Peyer's patch (tissue), 4 donors: ENCODE measurements around the gene LMO2. TPM values are rescaled to one million over a fixed set of nuclear protein-coding genes. Genes with fewer than 3 reads are reported as not detected.

Source experiments
- DNase-seq, 3 donors: peaks; one replicate each; pipeline ENCODE4 v3.0.0-alpha.2; 2017 to 2019
- H3K27ac ChIP-seq, 4 donors: fragments of 200-600 bp; sonication (generic); one replicate each; pipeline ENCODE4 v1.5.1; 2016 to 2019
- H3K27me3 ChIP-seq, 2 donors: fragments of 200-600 bp; sonication (generic); one replicate each; pipeline ENCODE4 v1.5.1; 2019
- H3K36me3 ChIP-seq, 3 donors: fragments of 200-600 bp; sonication (generic); one replicate each; pipeline ENCODE4 v1.5.1; 2016 to 2019
- H3K4me1 ChIP-seq, 4 donors: fragments of 200-600 bp; sonication (generic); one replicate each; pipeline ENCODE4 v1.5.1; 2016 to 2019
- H3K4me3 ChIP-seq, 4 donors: fragments of 200-600 bp; sonication (generic); 1 replicate in 3 of 4; 2 replicates in 1 of 4; pipeline ENCODE4 v1.5.1; 2016 to 2019; ENCODE audit warnings: mild to moderate bottlenecking in 1 of 4
- H3K9me3 ChIP-seq, 4 donors: fragments of 200-600 bp; sonication (generic); one replicate each; pipeline ENCODE4 v1.5.1; 2016 to 2019; ENCODE audit warnings: mild to moderate bottlenecking in 1 of 4
- POLR2A ChIP-seq, 2 donors: fragments of 450-650 bp; IDR thresholded peaks; one replicate each; pipeline ENCODE4 v1.5.1; 2017; ENCODE audit warnings: antibody characterized with exemption in 2 of 2, mild to moderate bottlenecking in 2 of 2, moderate library complexity in 2 of 2
- total RNA-seq, 4 donors: library from RNA; depleted of rRNA; stranded (reverse); fragments of >200 nt; gene quantifications; one replicate each; pipeline ENCODE4 v1.1.0, GENCODE V29; 2016
- TF ChIP-seq, protein P1 (sequence below), 6 experiments: fragments of 450-650 bp in 4 of 6; fragments of 200-600 bp in 2 of 6; sonication (generic) in 1 of 6; IDR thresholded peaks; one replicate each; pipeline ENCODE4 v1.5.1; 2017 to 2019; ENCODE audit warnings: antibody characterized with exemption in 6 of 6, mild to moderate bottlenecking in 3 of 6, moderate library complexity in 1 of 6

Gene LMO2
- total RNA-seq, 4 donors from 2014 or later = 5.1 to 9.1 (median 7.2) TPM

DNA sequence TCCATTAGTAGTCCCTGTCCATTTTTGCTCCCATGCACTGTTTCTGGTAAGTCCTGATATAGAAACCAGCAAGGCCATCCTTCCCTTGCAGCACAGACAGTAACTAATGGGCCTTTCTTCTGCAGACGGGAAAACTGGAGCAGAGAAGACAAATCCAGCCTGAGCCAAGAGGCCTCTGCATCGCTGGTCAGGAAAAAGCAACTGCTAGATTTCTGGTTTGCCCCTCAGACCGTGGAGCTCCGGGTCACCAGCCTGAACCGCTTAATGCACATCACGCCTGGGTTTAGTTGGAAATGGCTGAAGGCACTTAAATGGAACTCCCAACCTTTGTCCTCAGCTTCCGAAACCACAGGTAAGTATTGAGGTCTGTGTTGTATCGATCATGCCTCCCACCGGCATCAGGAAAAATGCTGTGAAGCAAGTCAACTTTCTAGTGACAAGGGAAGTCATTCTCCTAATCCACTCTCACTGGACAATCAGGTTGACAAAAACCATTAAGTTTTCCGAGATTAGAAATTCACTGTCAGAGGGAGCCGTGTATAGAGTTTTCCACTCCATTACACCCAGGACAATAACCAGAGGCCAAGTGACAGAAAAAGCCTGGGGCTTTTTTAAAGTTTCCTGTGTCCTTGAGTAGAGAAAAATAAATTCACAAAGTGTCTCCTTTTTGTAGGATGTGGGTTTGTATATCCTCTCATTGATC, 14.8 kb upstream of the LMO2 start:
- no peaks in the 10 kb centered on the region for H3K27me3 ChIP-seq
- H3K4me3 ChIP-seq = no peak overlapping the region
- no peak for DNase-seq
- no peaks in the 10 kb centered on the region for H3K9me3 ChIP-seq
- no peak for TF ChIP-seq POLR2A (IDR thresholded peaks at IDR 0.05)
- TF ChIP-seq, protein P1, sequence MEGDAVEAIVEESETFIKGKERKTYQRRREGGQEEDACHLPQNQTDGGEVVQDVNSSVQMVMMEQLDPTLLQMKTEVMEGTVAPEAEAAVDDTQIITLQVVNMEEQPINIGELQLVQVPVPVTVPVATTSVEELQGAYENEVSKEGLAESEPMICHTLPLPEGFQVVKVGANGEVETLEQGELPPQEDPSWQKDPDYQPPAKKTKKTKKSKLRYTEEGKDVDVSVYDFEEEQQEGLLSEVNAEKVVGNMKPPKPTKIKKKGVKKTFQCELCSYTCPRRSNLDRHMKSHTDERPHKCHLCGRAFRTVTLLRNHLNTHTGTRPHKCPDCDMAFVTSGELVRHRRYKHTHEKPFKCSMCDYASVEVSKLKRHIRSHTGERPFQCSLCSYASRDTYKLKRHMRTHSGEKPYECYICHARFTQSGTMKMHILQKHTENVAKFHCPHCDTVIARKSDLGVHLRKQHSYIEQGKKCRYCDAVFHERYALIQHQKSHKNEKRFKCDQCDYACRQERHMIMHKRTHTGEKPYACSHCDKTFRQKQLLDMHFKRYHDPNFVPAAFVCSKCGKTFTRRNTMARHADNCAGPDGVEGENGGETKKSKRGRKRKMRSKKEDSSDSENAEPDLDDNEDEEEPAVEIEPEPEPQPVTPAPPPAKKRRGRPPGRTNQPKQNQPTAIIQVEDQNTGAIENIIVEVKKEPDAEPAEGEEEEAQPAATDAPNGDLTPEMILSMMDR (IDR thresholded peaks at IDR 0.05) = no peak
- H3K36me3 ChIP-seq = no peaks in the 10 kb centered on the region
- no peak overlapping the region for H3K27ac ChIP-seq
- H3K4me1 ChIP-seq = no peaks in the 10 kb centered on the region

DNA sequence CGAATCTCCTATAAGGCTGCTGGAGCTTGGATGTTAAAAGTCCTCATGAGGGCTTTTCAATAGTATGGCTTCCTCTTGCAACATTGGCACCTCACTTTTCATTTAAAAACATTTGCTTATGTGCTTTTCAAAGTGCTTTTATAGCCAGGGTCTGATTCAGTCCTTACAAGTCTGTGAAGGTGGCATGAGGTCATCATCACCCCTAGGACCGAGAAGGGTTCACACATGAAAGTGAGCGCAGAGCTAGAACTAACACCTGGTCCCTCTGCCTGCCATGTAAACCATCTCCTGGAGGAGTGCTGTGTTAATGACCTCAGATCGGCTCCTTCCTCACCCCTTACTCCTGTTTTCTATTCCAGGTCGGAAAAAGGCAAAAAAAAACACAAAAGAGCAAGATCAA, 12.2 kb upstream of the LMO2 start:
- TF ChIP-seq POLR2A (IDR thresholded peaks at IDR 0.05) = no peak
- TF ChIP-seq, protein P1 (IDR thresholded peaks at IDR 0.05) = no peak
- Histone ChIP-seq H3K27ac (no peak overlapping the region), H3K27me3 (no peaks in the 10 kb centered on the region), H3K36me3 (no peaks in the 10 kb centered on the region), H3K4me1 (peaks cover 0 to under 1% (median 0%) of the 10 kb centered on the region in 4 donors), H3K4me3 (no peak overlapping the region), H3K9me3 (no peaks in the 10 kb centered on the region)
- DNase-seq = no peak

DNA sequence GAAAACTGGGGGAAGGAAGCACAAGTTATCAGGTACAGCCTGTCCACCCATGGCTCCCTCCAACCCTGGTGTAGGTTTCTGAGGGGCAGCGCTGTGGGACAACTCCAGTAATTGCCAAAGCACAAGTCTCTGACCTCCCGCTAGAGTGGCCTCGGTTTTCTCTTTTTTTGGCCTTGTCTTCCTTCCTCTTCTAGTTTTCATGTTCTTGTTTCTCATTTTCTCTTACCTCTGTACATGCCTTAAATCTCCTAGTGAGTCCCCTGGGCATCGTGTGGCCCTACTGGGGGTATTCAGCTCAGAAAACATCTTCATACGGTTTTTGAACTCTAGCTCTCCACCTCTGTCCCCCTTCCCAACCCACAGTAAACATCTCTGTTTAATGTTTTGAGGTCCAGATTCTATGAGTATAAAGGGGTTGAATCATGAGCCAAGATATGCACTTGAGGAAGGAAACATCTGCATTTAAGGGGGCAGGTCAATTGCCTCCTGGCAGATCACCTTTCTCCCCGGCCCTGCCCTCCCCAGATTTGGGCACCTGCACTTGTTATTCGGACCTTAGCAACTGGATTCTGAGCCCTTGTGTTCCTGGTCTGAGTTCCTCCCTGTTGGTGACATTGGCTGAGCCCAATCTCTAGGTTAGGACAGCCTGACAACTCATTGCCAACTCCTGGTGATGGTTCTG, 8.4 kb upstream of the LMO2 start:
- H3K36me3 ChIP-seq = no peaks in the 10 kb centered on the region

DNA sequence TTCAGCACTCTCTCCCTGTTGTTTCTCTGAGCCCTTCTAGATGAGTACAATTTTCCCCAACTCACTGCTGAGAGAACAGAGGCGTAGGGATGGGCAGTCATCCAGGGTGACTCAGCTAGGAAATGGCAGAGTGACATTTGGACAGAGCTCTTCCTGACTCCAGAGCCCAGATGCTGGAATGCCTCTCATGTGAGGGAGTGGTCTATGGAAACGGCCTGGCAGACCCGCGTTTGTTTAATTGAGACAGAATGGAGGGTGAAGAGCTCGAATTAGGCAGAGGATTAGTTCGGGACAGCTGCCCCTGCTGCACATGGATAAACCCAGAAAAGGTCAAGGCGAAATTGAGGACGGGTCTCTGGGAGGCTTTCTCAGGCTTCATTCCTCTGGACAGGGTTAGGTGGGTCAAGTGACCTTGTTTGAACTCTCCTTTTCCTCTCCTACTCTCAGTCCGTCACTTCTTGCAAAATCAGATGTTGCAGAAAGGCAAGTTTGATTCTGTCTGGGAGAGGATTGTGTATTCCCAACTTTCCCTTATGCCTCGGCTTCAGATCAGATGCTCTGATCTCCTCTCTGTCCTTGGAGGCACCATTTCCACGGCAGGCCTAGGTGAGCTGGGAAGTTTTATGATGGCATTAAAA, 7.6 kb upstream of the LMO2 start:
- Histone ChIP-seq H3K4me3 (no peak overlapping the region), H3K27me3 (no peaks in the 10 kb centered on the region), H3K27ac (peak overlapping the region in 3 of 4 donors; percentile 21 to 45 (median 37)), H3K4me1 (peaks cover 0 to 7% (median 0%) of the 10 kb centered on the region in 4 donors), H3K9me3 (no peaks in the 10 kb centered on the region), H3K36me3 (no peaks in the 10 kb centered on the region)
- peak in 1 of 3 donors; percentile 78 for DNase-seq
- TF ChIP-seq, protein P1 (IDR thresholded peaks at IDR 0.05) = no peak
- TF ChIP-seq POLR2A (IDR thresholded peaks at IDR 0.05) = no peak

More for the DNA sequence above, 8.4 kb upstream of the LMO2 start:
- Histone ChIP-seq H3K27ac (peak overlapping the region in 1 of 4 donors; percentile 21), H3K27me3 (no peaks in the 10 kb centered on the region), H3K9me3 (no peaks in the 10 kb centered on the region), H3K4me3 (no peak overlapping the region), H3K4me1 (peaks cover 0 to 7% (median 0%) of the 10 kb centered on the region in 4 donors)
- no peak for DNase-seq
- TF ChIP-seq POLR2A (IDR thresholded peaks at IDR 0.05) = no peak
- TF ChIP-seq, protein P1 (IDR thresholded peaks at IDR 0.05) = no peak

DNA sequence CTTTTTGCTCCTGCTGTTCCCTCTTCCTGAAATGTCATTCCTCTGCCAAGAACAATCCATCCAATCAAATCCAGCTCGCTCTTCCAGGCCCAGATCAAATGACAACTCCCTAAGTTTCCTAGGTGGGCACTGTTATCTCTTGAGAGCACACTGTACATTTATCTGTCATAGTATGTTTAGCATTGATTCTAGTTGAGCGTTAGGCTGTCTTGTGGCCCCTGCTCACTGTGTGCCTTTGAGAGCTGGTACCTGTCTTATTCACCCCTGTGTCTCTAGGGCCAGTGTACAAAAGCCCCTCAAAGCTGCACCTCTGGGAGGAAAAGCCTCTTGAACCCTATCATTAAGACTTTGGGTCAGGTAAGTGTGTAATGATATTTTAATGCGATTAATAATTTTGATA, 7.1 kb upstream of the LMO2 start:
- Histone ChIP-seq H3K4me3 (no peak overlapping the region), H3K9me3 (no peaks in the 10 kb centered on the region), H3K36me3 (no peaks in the 10 kb centered on the region), H3K27ac (peak overlapping the region in 2 of 4 donors; percentile 39 to 51), H3K27me3 (no peaks in the 10 kb centered on the region), H3K4me1 (peaks cover 0 to 7% (median 0%) of the 10 kb centered on the region in 4 donors)
- DNase-seq = no peak
- TF ChIP-seq POLR2A (IDR thresholded peaks at IDR 0.05) = no peak
- TF ChIP-seq, protein P1 (IDR thresholded peaks at IDR 0.05) = no peak
